Measurements from ENCODE around the gene HADH.
"Not testable (repeated sequence)": the region's sequence is repeated elsewhere in the genome, so short reads cannot be mapped to it uniquely, and the experiment has no call there.

The HADH gene

DNA sequence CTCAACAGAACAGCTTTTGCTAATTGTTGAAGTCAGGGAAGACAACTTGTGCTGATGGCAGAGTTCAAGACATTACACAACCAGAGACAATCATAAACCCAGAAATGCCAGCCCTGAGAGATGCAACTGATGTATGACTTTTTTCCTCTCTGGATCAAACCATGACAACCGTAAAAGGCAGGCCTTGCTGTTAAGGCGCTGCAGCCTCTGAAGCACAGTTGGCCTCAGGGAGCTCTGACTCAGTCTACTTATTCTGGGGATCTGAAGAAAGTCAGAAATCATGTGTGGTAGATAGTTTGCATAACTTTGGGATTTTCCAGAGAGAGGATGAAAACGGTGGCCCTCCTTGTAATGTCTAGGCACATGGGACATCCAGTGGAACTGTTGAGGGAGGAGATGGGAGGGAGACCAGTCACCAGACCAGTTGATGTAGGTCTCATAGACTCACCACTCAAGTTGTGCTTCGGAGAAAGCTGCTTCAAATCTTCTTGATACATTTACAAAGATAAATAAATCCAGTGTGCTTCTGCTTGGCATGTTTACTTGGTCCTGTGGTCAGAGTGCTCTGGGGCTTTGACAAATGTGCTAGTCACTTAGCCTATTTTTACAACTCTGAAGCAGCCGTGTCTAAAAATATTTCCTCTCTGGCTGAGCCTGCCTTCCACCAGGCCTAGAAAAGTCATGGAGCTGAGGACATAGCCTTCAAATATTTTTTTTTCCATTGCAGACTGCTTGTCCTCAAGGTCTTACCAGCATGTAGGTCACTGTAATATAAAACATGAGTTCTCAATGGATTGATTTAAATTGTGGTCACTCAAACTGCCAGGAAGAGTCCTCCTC lies 7.5 kb downstream of the HADH start:
- no peak for DNase-seq

DNA sequence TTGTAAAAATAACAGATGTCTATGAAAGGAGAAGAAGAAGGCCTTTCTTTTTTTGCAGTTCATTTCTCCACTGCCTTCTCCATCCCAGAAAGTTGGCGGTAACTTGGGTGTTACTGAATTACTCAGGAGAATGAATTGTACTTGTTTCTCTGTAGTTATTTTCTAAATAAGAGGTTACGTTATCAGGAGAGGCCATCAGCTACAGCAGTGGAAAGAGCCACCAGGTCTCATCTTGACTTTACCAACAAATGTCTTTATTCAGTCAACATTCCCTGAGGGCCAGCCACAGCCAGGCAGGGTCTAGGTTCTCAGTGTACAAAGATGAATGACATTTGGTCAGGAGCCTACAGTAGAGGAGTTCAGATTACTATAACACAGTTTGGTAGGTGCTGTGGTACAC lies 8.1 kb downstream of the HADH start:
- no peak for DNase-seq

DNA sequence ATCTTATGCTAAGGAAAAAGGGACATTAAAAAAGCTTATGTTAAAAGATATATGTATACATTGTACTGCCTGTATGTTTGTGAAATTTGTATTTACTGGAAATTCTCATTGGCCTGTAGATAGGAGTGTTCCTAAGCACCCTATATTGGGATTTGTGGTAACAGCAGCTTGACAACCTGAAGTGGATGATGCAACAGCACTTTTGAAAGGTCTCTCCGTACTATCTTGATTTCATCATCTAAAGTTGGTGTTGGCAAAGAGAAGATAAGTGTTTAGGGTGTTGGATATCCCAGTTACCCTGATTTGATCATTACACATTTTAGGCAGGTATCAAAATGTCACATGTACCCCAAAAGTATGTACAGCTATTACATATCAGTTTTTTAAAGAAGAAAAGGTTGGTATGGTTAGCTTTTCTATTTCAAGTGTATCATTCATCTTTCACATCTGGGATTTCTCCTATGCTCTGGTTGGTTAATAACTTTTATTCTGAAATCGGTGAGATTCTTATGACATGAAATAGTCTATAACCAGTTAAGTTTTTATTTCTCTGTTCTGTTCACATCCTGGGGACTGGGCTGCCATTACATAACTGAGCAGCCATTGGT lies 10.3 kb downstream of the HADH start:
- no peak for DNase-seq

DNA sequence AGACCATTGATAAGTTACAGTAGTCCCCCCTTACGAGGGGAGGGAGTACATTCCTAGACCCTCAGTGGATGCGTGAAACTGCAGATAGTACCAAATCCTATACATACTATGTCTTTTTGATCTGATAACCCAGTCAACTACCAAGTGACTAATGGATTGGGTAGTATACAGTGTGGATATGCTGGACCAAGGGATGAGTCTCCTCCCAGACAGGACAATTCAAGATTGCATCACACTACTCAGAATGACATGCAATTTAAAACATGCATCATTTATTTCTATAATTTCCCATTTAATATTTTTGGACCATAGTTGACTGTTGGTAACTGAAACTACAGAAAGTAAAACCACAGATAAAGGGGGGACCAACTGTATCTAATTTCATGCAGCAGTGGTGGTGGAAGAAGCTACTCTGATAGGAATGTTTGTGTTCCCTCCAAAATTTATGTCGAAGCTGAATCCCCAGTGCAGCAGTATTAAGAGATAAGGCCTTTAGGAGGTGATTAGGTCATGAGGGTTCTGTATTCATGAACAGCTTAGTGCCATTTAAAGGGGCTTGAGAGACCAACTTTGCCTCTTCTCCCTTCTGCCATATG lies 11.9 kb downstream of the HADH start:
- no peak for DNase-seq

DNA sequence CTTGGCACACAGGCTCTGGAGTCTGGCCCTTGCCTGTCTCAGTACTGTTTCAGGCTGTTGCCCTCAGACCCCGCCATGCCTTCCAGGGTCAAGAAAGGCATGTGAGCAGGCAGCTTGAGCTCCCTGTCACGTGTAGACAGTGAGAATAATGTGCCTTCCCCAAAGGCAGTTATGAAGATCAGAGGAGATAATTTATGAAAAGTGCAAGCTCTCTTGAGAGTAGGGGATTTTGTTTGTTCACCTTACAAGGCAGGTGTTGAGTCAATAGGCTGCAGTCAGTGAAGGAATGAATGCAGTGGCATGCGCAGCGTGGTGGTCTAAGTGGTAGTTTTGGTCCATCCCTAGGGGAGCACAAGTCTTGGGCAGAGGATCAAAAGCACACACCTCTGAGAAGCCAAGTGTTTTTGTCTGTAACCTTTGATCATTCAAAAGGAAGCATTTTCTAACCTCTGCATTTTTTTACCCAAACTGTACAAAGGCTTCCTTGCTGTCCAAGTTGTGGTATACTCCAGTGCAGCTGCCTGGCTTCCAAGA lies 14.4 kb downstream of the HADH start:
- no peak for DNase-seq

DNA sequence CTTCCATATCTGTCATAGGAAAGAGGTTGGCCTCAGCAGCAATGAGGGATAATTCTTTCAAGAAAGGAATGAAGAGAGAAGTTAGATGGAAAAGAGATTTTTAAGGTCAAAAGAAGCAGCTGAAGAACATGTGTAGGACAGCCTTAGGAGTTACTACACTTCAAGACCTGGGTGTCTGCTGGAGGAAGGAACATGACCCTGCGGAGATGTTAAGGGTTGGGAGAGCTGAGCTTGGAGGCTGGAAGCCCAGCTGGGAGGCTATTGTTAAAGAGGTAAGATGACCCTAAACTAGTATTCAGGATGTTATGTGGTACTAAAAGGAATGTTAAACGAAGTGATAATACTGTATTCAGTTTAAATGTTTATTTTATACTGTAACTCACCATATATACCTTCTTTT lies 15.0 kb downstream of the HADH start:
- DNase-seq, result no peak

DNA sequence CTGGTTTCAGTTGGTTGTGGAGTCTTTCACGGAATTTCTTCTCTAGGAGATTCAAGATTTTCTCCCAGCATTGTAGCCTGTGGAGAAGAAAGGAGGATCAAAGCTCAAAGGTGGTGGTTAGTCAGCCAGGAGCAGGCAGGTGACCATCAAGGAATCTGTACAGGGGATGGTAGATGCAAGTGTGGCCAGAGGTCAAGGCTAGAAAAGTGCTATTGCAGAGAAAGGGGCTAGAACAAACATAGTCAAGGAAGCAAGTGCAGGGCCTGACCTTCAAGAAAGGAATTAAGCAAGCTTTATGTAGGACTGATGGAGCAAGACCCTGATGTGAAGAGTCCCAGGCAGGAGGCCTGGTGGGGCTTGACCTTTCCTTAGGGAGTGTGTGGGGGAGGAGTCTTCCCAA lies 16.1 kb downstream of the HADH start:
- DNase-seq, result no peak

DNA sequence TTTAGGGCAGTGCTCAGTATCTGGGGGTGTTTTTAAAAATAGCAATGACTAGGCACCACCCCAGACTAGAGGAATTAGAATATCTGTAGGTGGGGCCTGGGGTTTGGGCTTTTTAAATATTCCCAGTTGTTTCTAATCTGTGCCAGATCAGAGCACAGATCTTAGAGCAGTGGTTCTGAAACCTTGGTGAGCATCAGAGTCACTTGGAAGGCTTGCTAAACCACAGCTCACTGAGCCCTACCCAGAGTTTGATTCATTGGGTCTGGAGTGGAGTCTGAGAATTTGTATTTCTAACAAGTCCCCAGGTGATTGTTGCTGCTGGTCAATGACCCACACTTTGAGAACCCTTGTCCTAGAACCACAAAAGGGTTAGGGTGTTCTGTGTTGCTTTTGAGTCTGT lies 16.7 kb downstream of the HADH start:
- no peak for DNase-seq

DNA sequence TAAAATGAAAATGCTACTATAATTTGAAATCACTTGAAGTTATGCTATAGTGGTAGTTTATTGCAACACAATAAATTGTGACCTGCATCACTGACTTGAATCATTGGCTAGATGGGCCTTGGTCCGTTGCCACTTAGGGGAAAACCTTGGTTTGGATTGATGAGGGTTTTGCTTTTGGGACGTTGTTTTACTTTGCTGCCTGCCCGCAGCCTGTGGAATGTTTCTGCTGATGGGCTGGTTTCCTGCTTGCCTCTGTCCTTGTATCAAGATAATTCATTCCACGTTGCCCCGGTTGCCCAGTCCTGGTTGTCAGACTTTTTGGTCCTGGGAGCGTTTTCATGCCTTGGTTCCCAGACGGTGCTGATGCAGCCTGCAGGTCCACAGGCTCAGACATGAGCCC lies 18.3 kb downstream of the HADH start:
- DNase-seq, result no peak

DNA sequence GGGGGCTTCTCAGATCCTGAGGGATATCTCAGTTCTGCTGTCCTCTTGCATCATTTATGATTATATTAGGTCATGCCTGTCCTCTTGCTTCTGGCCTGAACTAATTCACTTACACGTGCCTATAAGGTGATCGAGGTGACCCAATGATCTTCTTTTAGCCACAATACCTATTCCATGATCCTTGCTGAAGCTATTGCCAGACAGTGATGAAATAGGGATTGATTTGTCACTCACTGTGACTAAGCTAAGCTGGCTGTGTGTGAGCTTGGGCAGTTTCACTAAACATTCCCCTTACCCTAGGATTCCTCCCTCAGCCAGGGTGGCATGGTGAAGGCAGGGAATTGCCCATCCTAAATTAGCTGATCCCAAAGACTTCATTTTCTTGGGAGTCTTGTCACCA lies 19.0 kb downstream of the HADH start:
- no peak for DNase-seq

DNA sequence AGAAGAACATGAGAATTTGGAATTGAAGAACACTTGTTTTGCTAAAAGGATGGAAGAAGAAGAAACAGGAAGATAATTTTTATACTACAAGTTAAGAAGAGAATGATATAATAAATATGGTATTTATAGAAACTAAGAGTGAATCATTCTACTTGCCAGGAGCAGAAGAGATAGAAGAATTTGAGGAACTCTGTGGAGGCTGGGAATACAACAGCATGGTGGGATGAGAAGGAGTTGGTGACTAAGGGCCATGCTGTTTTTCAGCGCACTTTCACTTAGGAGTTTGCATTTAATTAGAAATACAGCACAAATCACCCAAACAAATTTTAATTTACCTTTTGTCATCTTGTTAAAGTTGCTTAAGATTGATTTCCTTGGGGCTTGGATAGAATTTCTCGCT lies 20.5 kb downstream of the HADH start:
- no peak for DNase-seq

DNA sequence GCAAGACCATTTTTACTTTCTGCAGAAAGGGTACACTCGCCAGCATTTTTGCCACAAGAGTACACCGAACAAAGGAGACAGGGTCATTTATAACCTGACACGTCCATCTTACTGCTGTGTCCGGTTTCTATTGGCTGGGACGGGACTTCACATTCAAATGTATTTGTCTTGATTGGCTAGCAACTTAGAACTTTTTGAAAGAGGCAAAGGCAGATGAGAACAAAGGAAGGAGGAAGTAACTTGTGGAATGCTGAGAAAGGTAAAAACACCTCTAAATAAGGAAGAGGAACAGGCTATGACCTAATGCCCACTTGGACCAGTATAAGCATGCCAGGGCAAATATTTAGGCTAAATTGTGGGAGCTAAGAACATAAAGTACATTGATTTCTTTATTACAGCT lies 22.7 kb downstream of the HADH start:
- DNase-seq, result not testable (repeated sequence)

DNA sequence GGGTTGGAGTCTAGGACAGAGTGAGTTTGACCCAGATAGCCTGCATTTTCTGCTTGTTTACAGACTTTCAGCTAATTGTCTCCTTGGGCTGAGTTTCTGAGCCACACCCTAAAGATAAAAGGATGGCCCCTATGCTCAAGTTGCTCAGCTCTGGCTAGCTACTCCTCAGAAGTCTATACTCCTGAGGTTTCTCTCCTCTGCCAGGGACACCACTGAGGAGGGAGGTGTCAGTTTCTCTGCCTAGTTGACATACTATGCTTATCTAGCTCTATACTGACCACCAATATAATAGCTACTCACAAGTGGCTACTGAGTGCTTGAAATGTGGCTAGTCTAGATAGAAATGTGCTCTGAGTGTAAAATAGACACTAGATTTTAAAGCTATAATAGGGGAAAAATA lies 23.6 kb downstream of the HADH start:
- DNase-seq, result no peak

DNA sequence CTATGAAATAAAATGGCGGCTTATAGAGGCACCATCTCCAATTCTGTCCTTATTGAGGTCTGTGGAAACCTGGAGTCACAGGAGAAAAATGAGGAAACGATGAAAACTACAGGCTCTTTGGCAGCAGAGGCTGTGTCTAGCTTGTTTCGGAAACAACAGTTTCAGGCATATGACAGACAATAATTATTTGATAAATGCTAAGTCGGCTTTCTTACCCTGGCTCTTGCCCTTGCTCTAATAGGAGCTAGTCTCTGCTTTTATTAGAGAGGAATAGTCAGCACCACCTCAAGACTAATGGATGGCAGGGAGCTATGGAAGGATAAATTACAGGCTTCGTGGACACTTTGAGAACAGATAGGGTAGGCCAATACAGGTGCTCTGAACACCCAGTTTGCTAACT lies 24.3 kb downstream of the HADH start:
- DNase-seq, result no peak

DNA sequence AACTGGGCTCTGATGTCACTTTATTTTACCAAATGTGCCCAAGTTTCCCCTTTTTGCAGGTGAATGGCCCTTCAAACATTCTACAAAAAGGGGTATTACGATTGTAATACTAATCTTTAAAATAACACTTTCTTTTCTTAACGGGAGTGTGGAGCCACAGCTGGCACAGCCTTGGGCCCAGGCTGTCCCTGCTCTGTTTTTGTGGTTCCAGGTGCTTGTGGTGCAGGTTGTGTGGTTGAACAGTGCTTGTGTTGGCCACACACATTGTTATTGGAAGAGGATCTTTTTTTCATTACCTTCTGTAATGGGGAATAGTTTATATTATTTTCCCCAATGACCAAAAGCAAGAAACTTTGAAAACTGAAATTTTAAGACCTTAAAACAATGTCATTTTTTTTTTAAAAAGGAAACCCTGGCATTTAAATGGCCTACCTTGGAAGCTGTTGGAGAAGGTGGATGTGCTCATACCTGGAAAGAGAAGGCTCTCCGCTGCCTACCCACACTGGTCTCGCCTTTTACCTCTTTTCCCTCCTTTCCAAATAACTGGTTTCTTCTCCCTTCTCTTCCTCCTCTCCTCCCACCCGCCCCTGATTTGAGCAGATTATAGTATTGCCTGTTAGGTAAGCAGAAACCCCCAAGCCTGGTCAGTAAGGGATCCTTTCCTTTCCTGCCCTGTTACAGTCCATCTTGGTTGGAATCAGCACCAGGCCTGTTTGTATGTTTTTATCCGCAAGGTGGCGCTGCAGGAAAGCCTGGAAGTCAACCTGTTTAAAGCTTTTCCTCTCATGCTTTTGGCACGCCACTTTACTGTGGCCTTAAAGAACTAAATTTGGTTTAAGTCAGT lies 28.6 kb downstream of the HADH start:
- DNase-seq, result peak; percentile 15

DNA sequence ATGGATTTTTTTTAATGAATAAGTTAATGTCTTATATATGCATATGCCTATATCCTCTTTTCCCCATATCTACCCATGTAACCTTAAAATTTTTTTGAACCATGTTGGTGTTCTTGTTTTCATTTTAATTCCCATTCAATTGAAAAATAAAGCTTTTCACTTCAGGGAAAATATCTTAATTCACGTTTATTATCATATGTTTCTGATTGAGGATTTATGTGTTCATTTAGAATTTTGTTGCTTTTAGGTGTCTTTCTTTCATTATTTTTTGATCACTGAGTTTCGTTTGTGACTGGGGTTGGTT lies 29.1 kb downstream of the HADH start:
- DNase-seq, result no peak

DNA sequence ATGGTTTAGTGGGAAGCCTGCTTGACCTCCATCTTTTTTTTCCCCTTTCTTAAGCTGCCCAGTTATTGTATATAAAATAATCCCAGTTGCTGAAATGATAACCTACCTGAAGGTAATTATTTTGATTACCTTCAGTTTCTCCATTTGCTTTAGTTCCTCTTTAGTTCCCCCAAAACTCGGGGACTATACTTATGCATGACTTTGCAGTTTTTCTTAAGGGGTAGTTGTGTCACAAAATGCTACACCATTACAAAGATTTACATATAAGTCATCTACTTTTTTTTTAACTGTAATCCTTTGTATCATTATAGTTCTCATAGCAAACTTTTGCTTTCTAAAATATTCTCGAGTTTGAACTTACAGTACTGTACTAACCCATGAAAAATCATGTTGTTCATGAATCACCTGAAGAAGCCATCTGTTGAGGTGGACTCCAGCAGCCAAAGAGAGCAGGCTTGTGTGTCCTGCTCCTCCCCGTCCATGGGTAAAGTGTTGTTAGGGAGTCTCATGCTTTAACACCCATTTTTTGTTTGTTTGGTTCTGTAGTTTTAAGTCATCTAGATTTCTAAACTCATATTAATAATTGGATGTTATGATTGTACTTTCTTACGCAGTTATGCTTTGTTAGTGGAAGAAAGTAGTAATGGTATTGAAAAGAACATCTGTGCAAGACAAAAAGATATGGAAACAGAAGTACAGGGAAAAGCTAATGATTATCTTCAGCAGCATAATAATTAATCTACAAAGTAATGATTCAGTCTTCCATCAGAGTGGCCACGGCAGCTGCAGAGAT lies 34.6 kb downstream of the HADH start:
- DNase-seq, result no peak

DNA sequence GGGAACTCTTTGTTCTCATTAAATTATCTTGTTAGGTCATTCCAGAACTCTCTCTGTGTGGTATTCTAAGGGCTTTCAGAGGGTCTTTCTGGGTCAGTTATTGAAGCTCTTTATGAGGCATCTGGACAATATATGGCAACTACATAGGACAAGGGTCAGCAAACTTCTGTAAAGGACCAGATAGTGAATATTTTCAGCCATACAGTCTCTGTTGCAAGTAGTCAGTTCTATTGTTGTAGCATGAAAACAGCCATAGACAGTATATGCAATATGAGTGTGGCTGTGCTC lies 35.1 kb downstream of the HADH start:
- no peak for DNase-seq

DNA sequence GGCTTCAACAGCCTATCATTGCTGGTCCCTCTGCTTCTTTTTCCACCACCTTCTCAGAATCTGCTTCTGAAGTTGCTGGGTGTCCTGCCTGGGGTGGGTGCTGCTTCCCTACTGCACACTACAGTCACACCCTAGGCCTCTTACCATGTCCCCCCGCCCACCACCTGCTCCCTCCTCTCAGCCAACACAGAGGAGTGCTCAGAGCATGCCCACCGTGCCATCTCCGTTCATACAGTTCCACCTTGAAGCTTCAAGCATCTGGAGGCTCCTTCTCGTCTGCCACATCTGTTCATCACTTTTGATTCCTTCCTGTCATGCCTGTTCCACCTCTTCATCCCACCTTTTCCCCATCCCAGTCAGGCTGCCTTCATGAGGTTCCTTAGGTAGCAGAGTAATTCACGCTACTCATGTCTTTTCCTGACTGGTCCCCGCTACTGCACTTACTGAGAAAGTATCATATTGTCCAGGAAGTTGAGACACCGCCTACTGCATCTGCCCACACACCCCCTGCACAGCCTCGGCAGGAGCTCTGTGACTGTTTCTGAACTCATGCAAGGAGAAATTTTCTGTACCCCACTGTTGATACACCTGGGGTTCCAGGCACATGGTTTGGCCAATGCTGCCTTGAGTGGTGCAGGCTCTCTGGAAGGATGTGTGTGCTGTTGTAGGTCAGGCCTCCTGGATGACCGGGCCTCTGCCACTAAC lies 39.5 kb downstream of the HADH start:
- no peak for DNase-seq

DNA sequence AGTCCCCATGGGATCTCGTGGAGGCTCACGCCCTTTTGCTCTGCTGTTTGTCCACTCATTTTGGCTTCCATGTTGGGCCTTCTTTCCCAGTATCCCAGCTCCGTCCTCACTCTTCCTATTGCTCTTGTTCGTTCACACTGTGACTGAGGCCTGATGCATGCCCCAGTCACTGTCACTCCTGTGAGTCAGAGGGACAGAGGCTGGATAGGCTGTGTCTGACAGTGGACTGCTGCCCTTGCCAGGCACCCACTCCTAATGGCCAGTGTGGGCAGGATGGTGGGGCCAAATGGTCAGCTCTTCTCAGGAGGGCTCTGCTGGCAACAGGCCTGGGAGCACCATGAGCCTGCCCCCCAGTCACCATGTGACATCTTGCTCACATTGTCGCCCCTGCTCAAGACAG lies 40.0 kb downstream of the HADH start:
- DNase-seq, result no peak

DNA sequence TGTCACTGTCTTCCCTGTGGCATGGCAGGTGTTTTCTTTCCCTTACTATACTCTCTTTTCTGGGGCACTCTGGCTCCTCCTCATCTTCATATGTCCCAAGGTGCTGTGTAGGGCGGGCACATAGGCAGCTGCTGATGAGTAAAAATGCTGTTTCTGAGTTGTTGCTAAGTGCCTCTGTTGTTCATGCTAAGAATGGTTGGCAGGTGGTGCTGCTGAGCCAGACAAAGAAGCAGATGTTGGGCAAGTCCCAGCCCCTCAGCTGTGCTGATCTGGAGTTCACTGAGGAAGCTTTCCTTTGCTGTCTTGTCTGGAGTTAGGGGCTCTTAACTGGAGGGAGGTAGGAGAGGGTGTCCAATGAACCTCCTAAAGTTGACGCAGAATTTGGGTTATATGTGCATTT lies 40.6 kb downstream of the HADH start:
- no peak for DNase-seq

DNA sequence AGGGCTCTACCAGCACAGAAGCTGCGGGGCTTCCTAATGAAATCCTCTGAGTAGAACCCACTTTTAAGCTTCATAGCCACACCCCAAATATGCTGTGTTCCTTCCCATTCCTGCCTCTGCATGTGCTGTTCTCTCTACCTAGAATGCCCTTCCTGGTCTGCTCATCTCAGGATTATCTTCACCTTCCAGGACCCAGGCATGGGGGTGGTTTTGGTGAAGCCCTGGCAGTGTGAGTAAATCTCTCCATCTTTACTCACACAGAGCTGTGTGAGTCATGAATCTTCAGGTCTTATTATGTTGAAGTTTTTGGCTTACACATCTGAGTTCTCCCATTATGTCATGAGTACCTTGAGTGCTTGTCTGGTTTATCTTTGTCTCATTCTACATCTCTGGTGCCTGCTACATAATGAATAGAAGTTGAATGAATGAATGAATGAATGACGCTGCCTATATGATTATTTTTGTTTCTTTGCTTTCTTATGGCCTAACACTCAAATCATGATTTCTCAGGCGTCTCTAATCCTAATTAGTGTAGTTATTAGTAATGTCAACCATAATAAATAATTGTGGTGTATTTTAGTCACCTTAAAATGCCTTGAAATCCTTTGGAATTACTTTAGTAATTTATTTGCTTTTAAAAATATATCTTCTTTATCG lies 41.9 kb downstream of the HADH start:
- DNase-seq, result no peak

Data from NCI-H774 (cell line).